GM08714 (cell line): ENCODE data around the gene ADGB.
"Not testable (repeated sequence)": the region's sequence is repeated elsewhere in the genome, so short reads cannot be mapped to it uniquely, and the experiment has no call there.

Experiments used
- H3K4me3 ChIP-seq: fragments of 200-500 bp; sonication (Bioruptor generic); 2 replicates; pipeline ENCODE4 v1.5.1; 2014; ENCODE audit warnings: mild to moderate bottlenecking, low read length, inconsistent platforms
- ZNF274 ChIP-seq: IDR thresholded peaks from 2 replicates; pipeline ENCODE4 v1.6.1; 2012; ENCODE audit warnings: mild to moderate bottlenecking, low read depth, low read length

Gene ADGB

GRCh38 chr6:146598772-146599405, at the start of gene ADGB:
TSS of gene ADGB (plus strand) at chr6:146598972. CDS start at chr6:146599041, 69 bp downstream.
- TF ChIP-seq ZNF274: no peak
- no peak within 1 kb of the TSS for H3K4me3 ChIP-seq

GRCh38 chr6:146550911-146551310, 47.9 kb upstream of the ADGB start:
- TF ChIP-seq ZNF274: no peak
- no peak overlapping the region for H3K4me3 ChIP-seq

DNA sequence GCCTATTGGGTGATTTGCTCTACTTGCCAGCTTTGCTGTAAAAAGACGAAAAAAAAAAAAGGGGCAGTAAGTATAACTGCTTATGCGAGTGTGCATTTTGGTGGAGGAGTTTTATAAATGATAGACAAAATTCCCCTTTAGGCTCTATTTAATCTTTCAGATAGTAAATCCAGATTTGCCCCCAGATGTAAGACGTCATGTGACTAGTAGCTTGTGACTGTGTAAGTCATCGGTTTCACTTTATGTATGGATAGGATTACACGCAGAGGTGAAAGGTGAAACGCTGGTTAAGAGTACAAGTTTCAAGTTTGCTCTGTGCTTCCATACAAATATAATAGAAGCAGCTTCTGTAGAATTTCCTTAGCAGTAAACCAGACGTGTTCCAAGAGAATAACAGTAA, 47.2 kb upstream of the ADGB start:
- no peak for TF ChIP-seq ZNF274
- no peak overlapping the region for H3K4me3 ChIP-seq

DNA sequence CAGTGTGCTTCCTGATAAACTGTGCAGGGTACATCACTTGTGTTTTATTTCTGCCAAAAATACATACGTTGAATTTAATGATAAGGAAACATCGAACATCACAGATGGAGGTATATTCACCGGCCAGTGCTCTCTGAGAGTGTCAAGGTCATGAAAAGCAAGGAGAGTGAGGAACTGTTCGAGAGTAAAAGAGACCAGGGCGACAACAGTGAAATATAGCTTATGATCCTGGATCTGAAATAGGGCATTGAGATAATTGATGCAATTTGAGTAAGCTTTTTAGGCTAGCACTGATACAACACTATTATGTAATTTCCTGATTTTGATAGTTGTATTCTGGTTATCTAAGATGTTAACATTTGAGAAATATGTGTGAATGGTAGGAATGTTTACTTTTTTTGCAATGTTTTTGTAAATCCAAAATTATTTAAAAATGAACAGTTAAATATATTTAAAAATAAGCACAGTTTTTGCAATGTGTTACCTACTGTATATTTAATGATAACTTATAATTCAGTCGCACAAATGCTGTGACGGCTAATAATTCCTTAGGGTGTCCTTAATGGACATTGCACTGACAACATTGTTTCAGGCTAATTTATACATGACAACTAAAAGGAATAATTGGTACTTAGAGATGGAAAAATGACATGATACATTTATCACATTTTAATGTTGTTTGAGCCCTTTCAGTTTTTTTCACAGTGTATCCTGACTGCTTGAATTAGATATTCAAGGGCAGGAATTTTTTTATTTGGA, 45.2 kb upstream of the ADGB start:
- H3K4me3 ChIP-seq: no peak overlapping the region
- TF ChIP-seq ZNF274: no peak

- no peak for TF ChIP-seq ZNF274
- H3K4me3 ChIP-seq: no peak overlapping the region
Measured at GRCh38 chr6:146560607-146561006, 38.2 kb upstream of the ADGB start.

GRCh38 chr6:146566661-146567060, 32.1 kb upstream of the ADGB start:
- not testable (repeated sequence) for H3K4me3 ChIP-seq

DNA sequence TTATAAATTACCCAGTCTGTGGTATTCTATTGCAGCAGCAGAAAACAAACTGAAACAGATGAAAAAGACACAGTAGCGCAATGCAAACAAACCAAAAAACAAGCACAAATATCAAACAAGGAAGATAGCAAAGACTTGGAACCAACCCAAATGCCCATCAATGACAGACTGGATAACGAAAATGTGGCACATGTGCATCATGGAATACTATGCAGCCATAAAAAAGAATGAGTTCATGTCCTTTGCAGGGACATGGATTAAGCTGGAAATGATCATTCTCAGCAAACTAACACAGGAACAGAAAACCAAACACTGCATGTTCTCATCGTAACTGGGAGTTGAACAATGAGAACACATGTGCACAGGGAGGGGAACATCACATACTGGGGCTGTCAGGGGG, 30.2 kb upstream of the ADGB start:
- H3K4me3 ChIP-seq: not testable (repeated sequence)

GRCh38 chr6:146574211-146574610, 24.6 kb upstream of the ADGB start:
- no peak overlapping the region for H3K4me3 ChIP-seq
- TF ChIP-seq ZNF274: no peak

GRCh38 chr6:146578054-146578453, 20.7 kb upstream of the ADGB start:
- TF ChIP-seq ZNF274: no peak
- H3K4me3 ChIP-seq: no peak overlapping the region

GRCh38 chr6:146581968-146582367, 16.8 kb upstream of the ADGB start:
- TF ChIP-seq ZNF274: no peak
- no peak overlapping the region for H3K4me3 ChIP-seq

- no peak for TF ChIP-seq ZNF274
- no peak overlapping the region for H3K4me3 ChIP-seq
Measured at GRCh38 chr6:146582857-146583256, 15.9 kb upstream of the ADGB start.

- no peak for TF ChIP-seq ZNF274
- H3K4me3 ChIP-seq: no peak overlapping the region
Measured at GRCh38 chr6:146583966-146584365, 14.8 kb upstream of the ADGB start.

DNA sequence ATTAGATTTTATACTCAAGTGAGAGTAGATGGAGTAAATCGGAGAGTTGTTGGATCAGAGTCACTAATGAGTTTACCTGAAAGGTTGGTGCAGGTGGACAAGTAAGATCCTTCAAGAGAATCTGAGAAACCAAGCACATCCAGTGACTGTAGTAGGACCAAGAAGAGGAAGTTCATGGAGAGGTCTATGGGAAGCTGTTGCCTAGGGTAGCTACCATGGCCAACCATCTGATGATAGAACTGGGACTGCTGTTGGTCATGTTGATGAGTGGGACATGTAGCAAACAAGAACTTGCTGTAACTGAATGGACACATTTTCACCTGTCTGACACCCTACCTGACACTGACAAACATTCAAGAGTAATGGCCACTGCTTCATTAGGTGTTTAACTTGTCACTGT, 11.3 kb upstream of the ADGB start:
- no peak for TF ChIP-seq ZNF274

GRCh38 chr6:146590492-146590891, 8.3 kb upstream of the ADGB start:
- H3K4me3 ChIP-seq: no peak overlapping the region
- TF ChIP-seq ZNF274: no peak

More for the DNA sequence above, 11.3 kb upstream of the ADGB start:
- no peak overlapping the region for H3K4me3 ChIP-seq

DNA sequence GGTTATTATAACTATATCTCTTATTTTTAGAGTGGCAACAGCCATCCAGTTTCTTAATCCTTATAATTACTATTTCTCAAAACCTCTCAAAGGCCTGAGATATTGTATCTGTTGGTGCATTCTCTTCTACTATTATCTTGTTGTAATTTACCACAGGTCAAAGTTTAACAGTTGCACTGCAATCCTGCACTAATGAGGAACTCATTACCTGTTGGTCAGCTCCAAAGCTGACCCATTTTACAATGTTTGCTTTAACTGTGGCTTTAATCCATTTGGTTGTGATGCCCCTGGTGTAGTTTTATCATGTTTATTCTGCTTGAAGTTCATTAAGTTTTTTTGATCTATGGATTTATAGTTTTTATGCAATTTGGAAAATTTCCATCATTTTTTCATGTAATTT, 6.3 kb upstream of the ADGB start:
- no peak for TF ChIP-seq ZNF274

GRCh38 chr6:146593986-146594385, 4.8 kb upstream of the ADGB start:
- no peak for TF ChIP-seq ZNF274
- no peak overlapping the region for H3K4me3 ChIP-seq

More for the DNA sequence above, 6.3 kb upstream of the ADGB start:
- no peak overlapping the region for H3K4me3 ChIP-seq
